Measurements from ENCODE around the gene SAA2.

SAA2 gene

DNA sequence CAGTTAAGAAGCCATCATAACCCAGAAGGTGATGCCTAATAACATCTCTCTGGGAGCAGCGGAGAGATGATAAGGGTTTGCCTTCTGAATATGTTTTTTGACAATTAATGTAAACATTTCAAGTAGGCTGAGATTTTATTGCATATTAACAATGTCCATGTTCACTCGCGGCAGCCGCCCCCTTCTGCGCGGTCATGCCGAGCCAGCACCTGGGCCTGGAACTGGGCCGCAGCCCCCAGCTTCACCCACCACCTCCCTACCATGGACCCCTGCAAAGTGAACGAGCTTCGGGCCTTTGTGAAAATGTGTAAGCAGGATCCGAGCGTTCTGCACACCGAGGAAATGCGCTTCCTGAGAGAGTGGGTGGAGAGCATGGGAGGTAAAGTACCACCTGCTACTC lies 13.3 kb upstream of the SAA2 start:
- no peak overlapping the region for H3K4me3 ChIP-seq (ENCODE audit: low read length, poor library complexity, severe bottlenecking)
- no peaks in the 10 kb centered on the region for H3K79me2 ChIP-seq (ENCODE audit: insufficient read depth, low read length)
- H3K27me3 ChIP-seq (ENCODE audit: insufficient read depth, low read length, poor library complexity, severe bottlenecking) = peaks cover 7% of the 10 kb centered on the region
- H2AFZ ChIP-seq (ENCODE audit: low read length) = no peak overlapping the region
- no peak overlapping the region for H3K4me2 ChIP-seq (ENCODE audit: low read depth, low read length, poor library complexity, severe bottlenecking)
- H3K9me2 ChIP-seq (replicated peaks; ENCODE audit: low read depth, low read length) = no peaks in the 10 kb centered on the region
- no peaks in the 10 kb centered on the region for H3F3A ChIP-seq (ENCODE audit: low read depth)
- no peaks in the 10 kb centered on the region for H3K9me3 ChIP-seq (ENCODE audit: insufficient read depth, low read depth, low read length)
- H3K9ac ChIP-seq (ENCODE audit: low read depth, low read length, poor library complexity, severe bottlenecking) = no peak overlapping the region
- TF ChIP-seq EZH2phosphoT487 (IDR thresholded peaks at IDR 0.05; ENCODE audit: borderline replicate concordance) = no peak
- TF ChIP-seq, protein P1, sequence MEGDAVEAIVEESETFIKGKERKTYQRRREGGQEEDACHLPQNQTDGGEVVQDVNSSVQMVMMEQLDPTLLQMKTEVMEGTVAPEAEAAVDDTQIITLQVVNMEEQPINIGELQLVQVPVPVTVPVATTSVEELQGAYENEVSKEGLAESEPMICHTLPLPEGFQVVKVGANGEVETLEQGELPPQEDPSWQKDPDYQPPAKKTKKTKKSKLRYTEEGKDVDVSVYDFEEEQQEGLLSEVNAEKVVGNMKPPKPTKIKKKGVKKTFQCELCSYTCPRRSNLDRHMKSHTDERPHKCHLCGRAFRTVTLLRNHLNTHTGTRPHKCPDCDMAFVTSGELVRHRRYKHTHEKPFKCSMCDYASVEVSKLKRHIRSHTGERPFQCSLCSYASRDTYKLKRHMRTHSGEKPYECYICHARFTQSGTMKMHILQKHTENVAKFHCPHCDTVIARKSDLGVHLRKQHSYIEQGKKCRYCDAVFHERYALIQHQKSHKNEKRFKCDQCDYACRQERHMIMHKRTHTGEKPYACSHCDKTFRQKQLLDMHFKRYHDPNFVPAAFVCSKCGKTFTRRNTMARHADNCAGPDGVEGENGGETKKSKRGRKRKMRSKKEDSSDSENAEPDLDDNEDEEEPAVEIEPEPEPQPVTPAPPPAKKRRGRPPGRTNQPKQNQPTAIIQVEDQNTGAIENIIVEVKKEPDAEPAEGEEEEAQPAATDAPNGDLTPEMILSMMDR (conservative IDR thresholded peaks at IDR 0.05; ENCODE audit: low read length) = no peak
- no peaks in the 10 kb centered on the region for H3K36me3 ChIP-seq (ENCODE audit: insufficient read depth, low read length)
- no peaks in the 10 kb centered on the region for H4K20me1 ChIP-seq (ENCODE audit: insufficient read depth, low read length, poor library complexity, severe bottlenecking)
- H3K4me1 ChIP-seq (ENCODE audit: insufficient read depth, low read length, poor library complexity, severe bottlenecking) = peaks cover 9% of the 10 kb centered on the region

DNA sequence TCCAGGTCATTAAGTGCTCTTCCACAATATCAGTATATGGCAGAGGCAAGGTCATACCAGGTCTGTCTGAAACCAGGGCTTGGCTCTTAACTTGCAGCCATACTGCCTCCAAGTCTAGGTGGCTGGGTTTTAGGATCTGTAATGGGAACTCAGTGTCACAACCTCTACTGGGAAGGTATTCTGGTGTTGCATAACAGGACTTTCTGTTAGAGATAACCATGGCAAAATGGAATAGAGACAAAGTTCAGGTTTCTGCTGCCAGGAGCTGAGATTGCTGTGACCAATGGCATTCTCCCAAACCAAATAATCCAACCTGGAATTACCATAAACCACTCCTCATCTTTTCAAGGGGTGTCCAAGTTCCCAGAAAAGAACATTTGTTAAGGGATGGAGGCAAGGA lies 10.8 kb upstream of the SAA2 start:
- H3K79me2 ChIP-seq (ENCODE audit: insufficient read depth, low read length) = no peaks in the 10 kb centered on the region
- no peaks in the 10 kb centered on the region for H4K20me1 ChIP-seq (ENCODE audit: insufficient read depth, low read length, poor library complexity, severe bottlenecking)
- no peaks in the 10 kb centered on the region for H3K36me3 ChIP-seq (ENCODE audit: insufficient read depth, low read length)
- no peaks in the 10 kb centered on the region for H3K9me3 ChIP-seq (ENCODE audit: insufficient read depth, low read depth, low read length)
- no peak overlapping the region for H3K4me3 ChIP-seq (ENCODE audit: low read length, poor library complexity, severe bottlenecking)
- H2AFZ ChIP-seq (ENCODE audit: low read length) = no peak overlapping the region
- TF ChIP-seq, protein P1 (conservative IDR thresholded peaks at IDR 0.05; ENCODE audit: low read length) = no peak
- no peak for TF ChIP-seq EZH2phosphoT487 (IDR thresholded peaks at IDR 0.05; ENCODE audit: borderline replicate concordance)
- H3K9me2 ChIP-seq (replicated peaks; ENCODE audit: low read depth, low read length) = no peaks in the 10 kb centered on the region
- H3K4me1 ChIP-seq (ENCODE audit: insufficient read depth, low read length, poor library complexity, severe bottlenecking) = no peaks in the 10 kb centered on the region
- no peak overlapping the region for H3K4me2 ChIP-seq (ENCODE audit: low read depth, low read length, poor library complexity, severe bottlenecking)
- H3K27me3 ChIP-seq (ENCODE audit: insufficient read depth, low read length, poor library complexity, severe bottlenecking) = peaks cover 7% of the 10 kb centered on the region
- H3F3A ChIP-seq (ENCODE audit: low read depth) = no peaks in the 10 kb centered on the region
- H3K9ac ChIP-seq (ENCODE audit: low read depth, low read length, poor library complexity, severe bottlenecking) = no peak overlapping the region

DNA sequence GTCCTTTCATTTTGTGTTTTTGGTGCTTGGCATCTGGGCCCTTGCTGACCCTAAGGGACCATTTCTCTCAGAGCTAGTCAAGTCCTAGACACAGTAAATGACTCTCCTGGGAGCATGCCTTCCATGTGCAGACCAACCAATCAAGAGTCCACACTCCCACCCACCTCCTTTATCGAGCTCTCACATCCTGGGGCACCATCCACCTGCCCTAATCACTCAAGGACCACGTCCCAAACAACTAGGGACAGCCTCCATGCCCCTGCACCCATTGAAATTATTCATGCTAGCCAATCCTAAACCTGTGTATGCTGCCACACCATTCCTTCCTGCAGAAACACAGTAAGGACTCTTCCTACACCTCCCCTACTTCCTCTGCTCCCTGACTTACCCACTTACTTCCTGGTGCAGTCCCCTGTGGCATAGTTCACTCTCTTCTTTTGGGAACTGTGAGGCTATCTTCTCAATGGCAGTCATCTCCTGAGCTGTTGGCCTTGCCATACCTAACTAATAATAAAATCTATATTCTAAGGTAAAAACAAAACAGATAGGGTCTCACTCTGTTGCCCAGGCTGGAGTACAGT lies 6.4 kb upstream of the SAA2 start:
- Histone ChIP-seq H3K9ac (ENCODE audit: low read depth, low read length, poor library complexity, severe bottlenecking) (no peak overlapping the region), H3K4me1 (ENCODE audit: insufficient read depth, low read length, poor library complexity, severe bottlenecking) (no peaks in the 10 kb centered on the region), H3K4me3 (ENCODE audit: low read length, poor library complexity, severe bottlenecking) (no peak overlapping the region), H2AFZ (ENCODE audit: low read length) (peak overlapping the region; percentile 38; the same call in 1 of the 2 replicates), H3K4me2 (ENCODE audit: low read depth, low read length, poor library complexity, severe bottlenecking) (no peak overlapping the region), H3K9me2 (replicated peaks; ENCODE audit: low read depth, low read length) (no peaks in the 10 kb centered on the region), H3F3A (ENCODE audit: low read depth) (no peaks in the 10 kb centered on the region), H3K79me2 (ENCODE audit: insufficient read depth, low read length) (no peaks in the 10 kb centered on the region), H3K36me3 (ENCODE audit: insufficient read depth, low read length) (no peaks in the 10 kb centered on the region), H3K9me3 (ENCODE audit: insufficient read depth, low read depth, low read length) (no peaks in the 10 kb centered on the region), H4K20me1 (ENCODE audit: insufficient read depth, low read length, poor library complexity, severe bottlenecking) (no peaks in the 10 kb centered on the region), H3K27me3 (ENCODE audit: insufficient read depth, low read length, poor library complexity, severe bottlenecking) (peaks cover 7% of the 10 kb centered on the region)
- TF ChIP-seq, protein P1 (conservative IDR thresholded peaks at IDR 0.05; ENCODE audit: low read length) = no peak
- TF ChIP-seq EZH2phosphoT487 (IDR thresholded peaks at IDR 0.05; ENCODE audit: borderline replicate concordance) = no peak
